Neural progenitor cell (in vitro differentiated cells): ENCODE measurements around the gene MCM5.

ENCODE experiments used
- EZH2 ChIP-seq: fragments of 200-600 bp; sonication (generic); IDR thresholded peaks from 2 replicates; pipeline ENCODE4 v1.6.1; 2017; ENCODE audit warnings: antibody characterized with exemption, mild to moderate bottlenecking, moderate library complexity
- EZH2phosphoT487 ChIP-seq: fragments of 200-600 bp; sonication (generic); IDR thresholded peaks from 2 replicates; pipeline ENCODE4 v1.6.1; 2017; ENCODE audit warnings: antibody characterized with exemption
- TF ChIP-seq, protein P1 (sequence below): fragments of 200-600 bp; sonication (generic); IDR thresholded peaks from 2 replicates; pipeline ENCODE4 v1.5.1; 2017; ENCODE audit warnings: antibody characterized with exemption, mild to moderate bottlenecking

DNA sequence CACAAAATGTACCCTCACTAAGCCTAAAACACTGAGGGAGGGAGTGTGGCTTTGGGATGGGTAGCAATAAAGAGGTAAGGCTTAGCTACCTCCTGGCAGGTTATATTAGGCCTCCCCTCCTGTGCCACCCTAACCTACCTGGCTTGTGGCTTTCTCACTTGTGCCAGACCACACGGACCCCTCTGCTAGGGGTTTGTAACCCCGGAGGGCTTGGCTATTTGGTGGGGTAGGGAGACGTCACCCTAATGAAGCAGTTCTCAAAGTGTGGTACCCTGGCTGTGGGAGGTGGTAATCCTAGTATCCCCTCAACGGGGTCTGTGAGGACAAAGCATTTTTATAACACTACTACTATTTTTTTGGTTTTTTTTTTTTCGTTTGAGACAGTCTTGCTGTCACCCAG, 9.0 kb upstream of the MCM5 start:
- TF ChIP-seq, protein P1, sequence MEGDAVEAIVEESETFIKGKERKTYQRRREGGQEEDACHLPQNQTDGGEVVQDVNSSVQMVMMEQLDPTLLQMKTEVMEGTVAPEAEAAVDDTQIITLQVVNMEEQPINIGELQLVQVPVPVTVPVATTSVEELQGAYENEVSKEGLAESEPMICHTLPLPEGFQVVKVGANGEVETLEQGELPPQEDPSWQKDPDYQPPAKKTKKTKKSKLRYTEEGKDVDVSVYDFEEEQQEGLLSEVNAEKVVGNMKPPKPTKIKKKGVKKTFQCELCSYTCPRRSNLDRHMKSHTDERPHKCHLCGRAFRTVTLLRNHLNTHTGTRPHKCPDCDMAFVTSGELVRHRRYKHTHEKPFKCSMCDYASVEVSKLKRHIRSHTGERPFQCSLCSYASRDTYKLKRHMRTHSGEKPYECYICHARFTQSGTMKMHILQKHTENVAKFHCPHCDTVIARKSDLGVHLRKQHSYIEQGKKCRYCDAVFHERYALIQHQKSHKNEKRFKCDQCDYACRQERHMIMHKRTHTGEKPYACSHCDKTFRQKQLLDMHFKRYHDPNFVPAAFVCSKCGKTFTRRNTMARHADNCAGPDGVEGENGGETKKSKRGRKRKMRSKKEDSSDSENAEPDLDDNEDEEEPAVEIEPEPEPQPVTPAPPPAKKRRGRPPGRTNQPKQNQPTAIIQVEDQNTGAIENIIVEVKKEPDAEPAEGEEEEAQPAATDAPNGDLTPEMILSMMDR: no peak
- TF ChIP-seq EZH2phosphoT487: no peak
- no peak for TF ChIP-seq EZH2
